ENCODE results near the gene TEX19.
A peak's percentile ranks its signal among the peaks of the same experiment; 100 is the strongest.
"Not testable (repeated sequence)": the region's sequence is repeated elsewhere in the genome, so short reads cannot be mapped to it uniquely, and the experiment has no call there.

TEX19 gene

GRCh38 chr17:82359451-82360074, 516 bp downstream of the TEX19 start:
- not testable (repeated sequence) for DNase-seq

GRCh38 chr17:82361885-82362633, 3.0 kb downstream of the TEX19 start:
- no peak for DNase-seq

- DNase-seq = no peak
These were observed 6.7 kb downstream of the TEX19 start for GRCh38 chr17:82365606-82366295.

GRCh38 chr17:82366749-82367148, 7.7 kb downstream of the TEX19 start:
- DNase-seq = no peak

- peak; percentile 30 for DNase-seq
These were observed 8.9 kb downstream of the TEX19 start for GRCh38 chr17:82367724-82368524.

- DNase-seq = no peak
These were observed 10.2 kb downstream of the TEX19 start for GRCh38 chr17:82369211-82369610.

GRCh38 chr17:82370471-82371332, 11.7 kb downstream of the TEX19 start:
- DNase-seq = no peak

- DNase-seq = no peak
These were observed 12.5 kb downstream of the TEX19 start, which contains the start of gene UTS2R for GRCh38 chr17:82371333-82372248. TSS of gene UTS2R (plus strand) at chr17:82371765. CDS start at chr17:82374325, 2,560 bp downstream.

- DNase-seq = no peak
These were observed 13.4 kb downstream of the TEX19 start for GRCh38 chr17:82372249-82373071.

- DNase-seq = not testable (repeated sequence)
These were observed 14.0 kb downstream of the TEX19 start for GRCh38 chr17:82373072-82373452.

- DNase-seq = no peak
These were observed 14.9 kb downstream of the TEX19 start for GRCh38 chr17:82373731-82374625.

GRCh38 chr17:82374626-82375331, 15.7 kb downstream of the TEX19 start:
- DNase-seq = no peak

GRCh38 chr17:82375359-82376041, 16.5 kb downstream of the TEX19 start:
- no peak for DNase-seq

- DNase-seq = no peak
These were observed 17.1 kb downstream of the TEX19 start for GRCh38 chr17:82376042-82376730.

GRCh38 chr17:82377294-82377693, 18.2 kb downstream of the TEX19 start:
- DNase-seq = not testable (repeated sequence)

- no peak for DNase-seq
These were observed 19.1 kb downstream of the TEX19 start for GRCh38 chr17:82377924-82378740.
